SK-N-SH treated with all-trans-retinoic acid at 6 μM for 48 hours (cell line): ENCODE results near the gene FNDC3B.

Experiments used
- BACH2 ChIP-seq: fragments of 250-450 bp; sonication (Bioruptor Pico); IDR thresholded peaks from 2 replicates; pipeline ENCODE4 v1.9.0; 2021; ENCODE audit warnings: mild to moderate bottlenecking, borderline replicate concordance
- CSDC2 ChIP-seq: fragments of 250-450 bp; sonication (Bioruptor Pico); IDR thresholded peaks from 2 replicates; pipeline ENCODE4 v1.5.0; 2020; ENCODE audit warnings: mild to moderate bottlenecking, moderate library complexity
- ESRRG ChIP-seq: fragments of 250-450 bp; sonication (Bioruptor Pico); IDR thresholded peaks from 2 replicates; pipeline ENCODE4 v1.6.1; 2021; ENCODE audit warnings: mild to moderate bottlenecking
- GLIS3 ChIP-seq: fragments of 250-450 bp; sonication (Bioruptor Pico); IDR thresholded peaks from 2 replicates; pipeline ENCODE4 v1.5.0; 2020; ENCODE audit warnings: mild to moderate bottlenecking, moderate library complexity
- ISL1 ChIP-seq: fragments of 250-450 bp; sonication (Bioruptor Pico); IDR thresholded peaks from 2 replicates; pipeline ENCODE4 v2.1.2; 2022; ENCODE audit warnings: mild to moderate bottlenecking, moderate library complexity
- RARB ChIP-seq: fragments of 250-450 bp; sonication (Bioruptor Pico); IDR thresholded peaks from 2 replicates; pipeline ENCODE4 v1.8.0; 2021; ENCODE audit warnings: mild to moderate bottlenecking, moderate library complexity
- ZC3H10 ChIP-seq: fragments of 250-450 bp; sonication (Bioruptor Pico); IDR thresholded peaks from 2 replicates; pipeline ENCODE4 v1.5.1; 2021; ENCODE audit warnings: mild to moderate bottlenecking, moderate library complexity
- ZFP3 ChIP-seq: fragments of 250-450 bp; sonication (Bioruptor Pico); IDR thresholded peaks from 2 replicates; pipeline ENCODE4 v1.5.0; 2020; ENCODE audit warnings: mild to moderate bottlenecking, moderate library complexity
- ZFP30 ChIP-seq: fragments of 450-650 bp; formaldehyde crosslinking; IDR thresholded peaks from 2 replicates; pipeline ENCODE4 v1.5.0; 2022; ENCODE audit warnings: mild to moderate bottlenecking, moderate library complexity
- ZNF8 ChIP-seq: fragments of 450-650 bp; formaldehyde crosslinking; IDR thresholded peaks from 2 replicates; pipeline ENCODE4 v1.5.0; 2020; ENCODE audit warnings: mild to moderate bottlenecking, moderate library complexity

DNA sequence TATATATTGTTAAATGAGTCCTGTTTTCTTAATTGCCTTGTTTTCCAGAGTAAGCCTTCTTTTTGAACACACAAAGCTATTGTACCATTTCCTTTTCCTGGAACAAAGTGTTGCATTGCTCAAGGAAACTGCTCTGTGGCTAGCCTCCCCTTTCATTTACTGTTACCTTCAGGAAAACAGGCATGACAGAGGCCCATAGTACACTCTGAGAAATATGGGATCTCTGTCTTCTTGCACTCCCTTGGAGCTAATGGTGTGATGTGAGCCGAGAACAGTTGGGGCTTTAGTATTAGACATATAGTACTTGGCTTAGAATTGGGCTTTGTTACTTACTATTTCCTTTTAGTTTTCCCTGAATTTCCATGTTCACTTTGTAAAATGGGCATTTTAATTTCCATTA is 215.2 kb downstream of the FNDC3B start:
- TF ChIP-seq ISL1 (CRISPR knock-in tag) (no peak), CSDC2 (no peak), ZNF8 (no peak), ZC3H10 (CRISPR knock-in tag) (no peak), ZFP30 (CRISPR knock-in tag) (no peak), GLIS3 (CRISPR knock-in tag) (no peak), RARB (CRISPR knock-in tag) (no peak), ZFP3 (CRISPR knock-in tag) (no peak), ESRRG (no peak), BACH2 (no peak)
